K562 (cell line): Measurements from ENCODE around the gene LANCL1. TPM values are rescaled to one million over a fixed set of nuclear protein-coding genes. Genes with fewer than 3 reads are reported as not detected.

ENCODE experiments used
- ATAC-seq: fragments of 200-7000 bp; cut with Tn5 transposase; 3 replicates; pipeline ENCODE4 v1.9.1; 2020; ENCODE audit warnings: moderate library complexity
- BruUV-seq: library from RNA; stranded (reverse); fragments of 400-500 nt; replicated peaks from 2 replicates; lab custom pipeline; 2021; lab: Mats Ljungman, UMichigan
- CTCF ChIA-PET: fragments of 300-600 bp; formaldehyde crosslinking; extraction: SDS; loops from one replicate; lab custom pipeline; 2021; ENCODE audit warnings: low intra/inter-chr PET ratio; lab: Yijun Ruan, JAX
- POLR2A ChIA-PET: fragments of 300-600, 350-650 bp; sonication (Branson Sonifier 250); formaldehyde crosslinking; extraction: SDS; loops from one replicate; lab custom pipeline; 2021; ENCODE audit warnings: antibody characterized with exemption, inconsistent platforms; lab: Yijun Ruan, JAX
- DNase-seq, 4 experiments: peaks; one replicate each; pipeline versions ENCODE4 v3.0.0 to v3.0.0-alpha.2; 2011 to 2018; ENCODE audit warnings: low spot score in 3 of 4, mixed read lengths in 3 of 4; ENCODE audit errors: extremely low read depth in 1 of 4
- FAIRE-seq: peaks from 2 replicates; lab custom pipeline; 2011; peaks lifted over from hg19 to GRCh38; lab: Jason Lieb, UNC
- H2AFZ ChIP-seq: 2 replicates; pipeline ENCODE4 v1.6.0; 2011; ENCODE audit warnings: low read depth, low read length, control low read depth, inconsistent platforms
- H3K27ac ChIP-seq: fragments of 200-600 bp; 3 replicates; pipeline ENCODE4 v1.8.0; 2011; ENCODE audit warnings: low read depth, mild to moderate bottlenecking, control low read depth, inconsistent platforms, low read length, moderate library complexity, mixed read lengths; ENCODE audit errors: extremely low read depth
- H3K27me3 ChIP-seq, 2 experiments: fragments of 300-600 bp in 1 of 2; 2 replicates in 1 of 2; 3 replicates in 1 of 2; pipeline versions ENCODE4 v1.6.0 to v1.8.0; 2011; ENCODE audit warnings: inconsistent platforms in 2 of 2, low read length in 2 of 2, mild to moderate bottlenecking in 1 of 2, mixed read lengths in 1 of 2, moderate library complexity in 1 of 2; ENCODE audit not compliant: control insufficient read depth in 2 of 2, insufficient read depth in 2 of 2
- H3K36me3 ChIP-seq: fragments of 300-600 bp; 3 replicates; pipeline ENCODE4 v1.8.0; 2011; ENCODE audit warnings: mild to moderate bottlenecking, low read length, inconsistent platforms; ENCODE audit not compliant: control insufficient read depth, insufficient read depth
- H3K4me1 ChIP-seq, 2 experiments: fragments of 200-600 bp in 1 of 2; replicated peaks in 1 of 2; 2 replicates in 1 of 2; 3 replicates in 1 of 2; pipeline versions ENCODE4 v1.5.1 to v1.8.0; 2011; ENCODE audit warnings: inconsistent platforms in 2 of 2, low read length in 2 of 2, mild to moderate bottlenecking in 1 of 2, mixed read lengths in 1 of 2, moderate library complexity in 1 of 2; ENCODE audit not compliant: control insufficient read depth in 2 of 2, insufficient read depth in 2 of 2
- H3K4me2 ChIP-seq: 2 replicates; pipeline ENCODE4 v1.6.1; 2011; ENCODE audit warnings: low read length, control low read depth, inconsistent platforms, mixed read lengths; ENCODE audit not compliant: insufficient read depth
- H3K4me3 ChIP-seq: fragments of 200-600 bp; sonication (generic), shearing (Covaris generic); 2 replicates; pipeline ENCODE4 v1.5.1; 2016; ENCODE audit warnings: control low read depth, inconsistent platforms
- H3K79me2 ChIP-seq: fragments of 200-600 bp; 3 replicates; pipeline ENCODE4 v1.8.0; 2011; ENCODE audit warnings: low read length, inconsistent platforms; ENCODE audit not compliant: control insufficient read depth, insufficient read depth
- H3K9ac ChIP-seq, 2 experiments: 2 replicates each; pipeline versions ENCODE4 v1.6.0 to v1.6.1; 2011; ENCODE audit warnings: low read depth in 2 of 2, low read length in 2 of 2, control low read depth in 1 of 2, inconsistent platforms in 1 of 2, mild to moderate bottlenecking in 1 of 2, mixed read lengths in 1 of 2; ENCODE audit not compliant: insufficient read depth in 1 of 2
- H3K9me1 ChIP-seq: one replicate; pipeline ENCODE4 v1.6.0; 2011; ENCODE audit warnings: inconsistent platforms, mild to moderate bottlenecking, low read length, moderate library complexity; ENCODE audit not compliant: control insufficient read depth, insufficient read depth
- H3K9me3 ChIP-seq: replicated peaks from 2 replicates; pipeline ENCODE4 v1.5.1; 2011; ENCODE audit warnings: low read depth, low read length, inconsistent platforms; ENCODE audit not compliant: control insufficient read depth, insufficient read depth
- H4K20me1 ChIP-seq: replicated peaks from 2 replicates; pipeline ENCODE4 v1.6.1; 2011; ENCODE audit warnings: low read length, inconsistent platforms, mixed read lengths; ENCODE audit not compliant: control insufficient read depth, insufficient read depth
- DMBX1 ChIP-seq: fragments of 250-450 bp; sonication (Bioruptor Pico); IDR thresholded peaks from 2 replicates; pipeline ENCODE4 v1.8.0; 2022; ENCODE audit warnings: inconsistent platforms, mild to moderate bottlenecking, moderate library complexity, borderline replicate concordance
- GTF2E2 ChIP-seq: fragments of 200-800 bp; sonication (Bioruptor generic); IDR thresholded peaks from 2 replicates; pipeline ENCODE4 v1.6.1; 2016; ENCODE audit warnings: missing genetic modification characterization, missing compliant biosample characterization
- ILF3 ChIP-seq: fragments of 450-650 bp; IDR thresholded peaks from 2 replicates; pipeline ENCODE4 v1.6.1; 2018; ENCODE audit warnings: antibody characterized with exemption, mild to moderate bottlenecking, moderate library complexity, borderline replicate concordance
- LEF1 ChIP-seq: fragments of 450-650 bp; IDR thresholded peaks from 2 replicates; pipeline ENCODE4 v1.6.1; 2016; ENCODE audit warnings: mild to moderate bottlenecking
- MCM2 ChIP-seq: fragments of 450-650 bp; IDR thresholded peaks from 2 replicates; pipeline ENCODE4 v1.6.1; 2017; ENCODE audit warnings: low read depth, mild to moderate bottlenecking
- NFRKB ChIP-seq: fragments of 450-650 bp; IDR thresholded peaks from 2 replicates; pipeline ENCODE4 v1.6.1; 2016; ENCODE audit warnings: low read depth
- NR1H2 ChIP-seq: sonication (generic); formaldehyde crosslinking; IDR thresholded peaks from 2 replicates; pipeline ENCODE4 v1.4.0; 2020; ENCODE audit warnings: mild to moderate bottlenecking, missing genetic modification reagents
- POLR3A ChIP-seq: IDR thresholded peaks from 2 replicates; pipeline ENCODE4 v1.6.1; 2011; ENCODE audit warnings: borderline replicate concordance, mild to moderate bottlenecking, moderate library complexity; ENCODE audit not compliant: insufficient read length, insufficient read depth; ENCODE audit errors: extremely low read depth
- RBM15 ChIP-seq: fragments of 200-400 bp; formaldehyde crosslinking; IDR thresholded peaks from 2 replicates; pipeline ENCODE4 v1.6.1; 2018; ENCODE audit warnings: mild to moderate bottlenecking, low read length, moderate library complexity; ENCODE audit not compliant: insufficient read depth
- TAF9B ChIP-seq: fragments of 450-650 bp; IDR thresholded peaks from 2 replicates; pipeline ENCODE4 v1.6.1; 2018; ENCODE audit warnings: mild to moderate bottlenecking; ENCODE audit not compliant: partially characterized antibody
- YY1 ChIP-seq, 3 experiments: IDR thresholded peaks; 2 replicates each; pipeline ENCODE4 v1.6.1; 2011; ENCODE audit warnings: low read length in 2 of 3, mild to moderate bottlenecking in 2 of 3, moderate library complexity in 2 of 3, borderline replicate concordance in 1 of 3, control low read depth in 1 of 3, low read depth in 1 of 3; ENCODE audit not compliant: insufficient read depth in 3 of 3, insufficient replicate concordance in 2 of 3, control insufficient read depth in 1 of 3, insufficient read length in 1 of 3; ENCODE audit errors: extremely low read depth in 1 of 3
- ZC3H11A ChIP-seq: IDR thresholded peaks from 2 replicates; pipeline ENCODE4 v1.6.1; 2012; ENCODE audit warnings: low read depth, low read length, improper control_type of control experiment
- ZC3H4 ChIP-seq: sonication (generic); formaldehyde crosslinking; IDR thresholded peaks from 2 replicates; pipeline ENCODE4 v1.9.0; 2021; ENCODE audit warnings: missing genetic modification reagents, borderline replicate concordance
- ZNF830 ChIP-seq: fragments of 250-450 bp; sonication (Bioruptor Pico); IDR thresholded peaks from 2 replicates; pipeline ENCODE4 v1.5.0; 2021; ENCODE audit warnings: mild to moderate bottlenecking
- WGBS: fragments of 100-300 bp; shearing (Covaris generic); methylation state at CpG from one replicate; pipeline ENCODE4 v1.1.6; 2016; ENCODE audit warnings: low coverage, mixed read lengths; ENCODE audit not compliant: insufficient coverage; ENCODE audit errors: missing lambda C conversion rate; 5-methylcytosine and 5-hydroxymethylcytosine counted together
- in situ Hi-C: fragments of 300-500 bp; cut with MboI; formaldehyde crosslinking; loops from 4 replicates; pipeline ENCODE4 v1.15.0; 2018; ENCODE audit warnings: inconsistent platforms, mixed read lengths
- intact Hi-C: fragments of 100-400 bp; cut with micrococcal nuclease; formaldehyde crosslinking; loops from 2 replicates; pipeline ENCODE4 v1.14.2; 2022
- polyA plus RNA-seq, 8 experiments: library from polyadenylated mRNA; depleted of rRNA in 4 of 8; stranded (reverse) in 5 of 8; unstranded in 3 of 8; fragments of >200 nt; fragmentation: Nextera tagmentation in 2 of 8; fragmentation: Illumina TruSeq in 1 of 8; extraction: Ambion mirVana in 2 of 8; extraction: Trizol in 1 of 8; gene quantifications; 2 replicates each; pipeline versions ENCODE4 v1.2.1 to v1.2.3, GENCODE V29; 2011 to 2014; ENCODE audit warnings: inconsistent platforms in 1 of 8, missing spikeins in 1 of 8
- total RNA-seq, 7 experiments: library from RNA; depleted of rRNA in 6 of 7; stranded (reverse); fragments of >200 nt in 6 of 7; fragmentation: Illumina TruSeq in 2 of 7; extraction: Trizol in 2 of 7; gene quantifications; 2 replicates each; pipeline versions ENCODE4 v1.2.1 to v1.2.3, GENCODE V29; 2011 to 2021; ENCODE audit warnings: low replicate concordance in 1 of 7
- TF ChIP-seq, protein P1 (sequence below): sonication (generic); formaldehyde crosslinking; IDR thresholded peaks from 2 replicates; pipeline ENCODE4 v1.8.1; 2023; ENCODE audit warnings: mild to moderate bottlenecking, missing genetic modification reagents
- TF ChIP-seq, protein P2 (sequence below): sonication (generic); formaldehyde crosslinking; IDR thresholded peaks from 2 replicates; pipeline ENCODE4 v1.8.0; 2023; ENCODE audit warnings: mild to moderate bottlenecking, missing genetic modification reagents
- TF ChIP-seq, protein P3 (sequence below): fragments of 450-650 bp; IDR thresholded peaks from 2 replicates; pipeline ENCODE4 v1.6.1; 2016; ENCODE audit warnings: missing biosample characterization, missing genetic modification characterization

LANCL1 gene
- total and polyA plus RNA-seq, 9 of the 15 experiments (the other 6 are each of a cell fraction or from before 2014, with no cell fraction given) = 15.3 to 56.3 (median 30.1) TPM

DNA sequence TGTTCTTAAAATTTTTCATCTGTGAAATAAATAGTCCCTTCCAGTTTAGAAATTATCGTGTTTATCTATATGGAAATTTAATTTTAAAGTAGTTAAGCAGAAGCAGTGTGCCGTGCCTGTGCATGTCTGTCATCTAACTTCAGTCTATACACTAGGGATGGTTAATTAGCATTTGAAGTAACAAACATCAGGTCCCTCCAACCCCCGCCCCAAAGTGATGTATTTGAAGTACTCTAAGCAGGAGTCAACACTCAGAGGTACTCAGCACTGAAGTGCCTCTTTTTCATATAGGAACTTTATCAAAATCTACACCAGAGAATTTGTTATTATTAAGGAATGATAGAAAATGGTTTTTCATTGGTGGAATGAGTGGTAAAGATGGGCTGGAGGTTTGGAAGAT is 33.0 kb downstream of the LANCL1 start:
- Histone ChIP-seq H4K20me1 (no peaks in the 10 kb centered on the region), H3K27me3 (no peaks in the 10 kb centered on the region), H3K9ac (no peak overlapping the region), H3K4me2 (no peak overlapping the region), H3K36me3 (peaks cover 3% of the 10 kb centered on the region; the same call in 1 of the 3 replicates), H2AFZ (no peak overlapping the region), H3K79me2 (no peaks in the 10 kb centered on the region), H3K27ac (no peak overlapping the region), H3K9me3 (no peaks in the 10 kb centered on the region), H3K4me1 (no peaks in the 10 kb centered on the region), H3K4me3 (no peak overlapping the region), H3K9me1 (no peaks in the 10 kb centered on the region)
- TF ChIP-seq LEF1 (no peak), ZC3H11A (no peak), DMBX1 (CRISPR knock-in tag) (no peak), NFRKB (no peak), ILF3 (no peak), RBM15 (no peak), MCM2 (no peak), GTF2E2 (tag) (no peak), ZNF830 (no peak), ZC3H4 (CRISPR knock-in tag) (no peak), NR1H2 (CRISPR knock-in tag) (no peak), TAF9B (no peak), POLR3A (no peak), YY1 (IDR thresholded peaks at IDR 0.05; ENCODE audit: borderline replicate concordance in 1 of 3, control insufficient read depth in 1 of 3, extremely low read depth in 1 of 3, insufficient read depth in 3 of 3, insufficient read length in 1 of 3, insufficient replicate concordance in 2 of 3, low read depth in 1 of 3, low read length in 2 of 3) (no peak)
- TF ChIP-seq, protein P1, sequence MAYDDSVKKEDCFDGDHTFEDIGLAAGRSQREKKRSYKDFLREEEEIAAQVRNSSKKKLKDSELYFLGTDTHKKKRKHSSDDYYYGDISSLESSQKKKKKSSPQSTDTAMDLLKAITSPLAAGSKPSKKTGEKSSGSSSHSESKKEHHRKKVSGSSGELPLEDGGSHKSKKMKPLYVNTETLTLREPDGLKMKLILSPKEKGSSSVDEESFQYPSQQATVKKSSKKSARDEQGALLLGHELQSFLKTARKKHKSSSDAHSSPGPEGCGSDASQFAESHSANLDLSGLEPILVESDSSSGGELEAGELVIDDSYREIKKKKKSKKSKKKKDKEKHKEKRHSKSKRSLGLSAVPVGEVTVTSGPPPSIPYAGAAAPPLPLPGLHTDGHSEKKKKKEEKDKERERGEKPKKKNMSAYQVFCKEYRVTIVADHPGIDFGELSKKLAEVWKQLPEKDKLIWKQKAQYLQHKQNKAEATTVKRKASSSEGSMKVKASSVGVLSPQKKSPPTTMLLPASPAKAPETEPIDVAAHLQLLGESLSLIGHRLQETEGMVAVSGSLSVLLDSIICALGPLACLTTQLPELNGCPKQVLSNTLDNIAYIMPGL = no peak
- TF ChIP-seq, protein P2, sequence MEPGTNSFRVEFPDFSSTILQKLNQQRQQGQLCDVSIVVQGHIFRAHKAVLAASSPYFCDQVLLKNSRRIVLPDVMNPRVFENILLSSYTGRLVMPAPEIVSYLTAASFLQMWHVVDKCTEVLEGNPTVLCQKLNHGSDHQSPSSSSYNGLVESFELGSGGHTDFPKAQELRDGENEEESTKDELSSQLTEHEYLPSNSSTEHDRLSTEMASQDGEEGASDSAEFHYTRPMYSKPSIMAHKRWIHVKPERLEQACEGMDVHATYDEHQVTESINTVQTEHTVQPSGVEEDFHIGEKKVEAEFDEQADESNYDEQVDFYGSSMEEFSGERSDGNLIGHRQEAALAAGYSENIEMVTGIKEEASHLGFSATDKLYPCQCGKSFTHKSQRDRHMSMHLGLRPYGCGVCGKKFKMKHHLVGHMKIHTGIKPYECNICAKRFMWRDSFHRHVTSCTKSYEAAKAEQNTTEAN (CRISPR knock-in tag) = no peak
- TF ChIP-seq, protein P3, sequence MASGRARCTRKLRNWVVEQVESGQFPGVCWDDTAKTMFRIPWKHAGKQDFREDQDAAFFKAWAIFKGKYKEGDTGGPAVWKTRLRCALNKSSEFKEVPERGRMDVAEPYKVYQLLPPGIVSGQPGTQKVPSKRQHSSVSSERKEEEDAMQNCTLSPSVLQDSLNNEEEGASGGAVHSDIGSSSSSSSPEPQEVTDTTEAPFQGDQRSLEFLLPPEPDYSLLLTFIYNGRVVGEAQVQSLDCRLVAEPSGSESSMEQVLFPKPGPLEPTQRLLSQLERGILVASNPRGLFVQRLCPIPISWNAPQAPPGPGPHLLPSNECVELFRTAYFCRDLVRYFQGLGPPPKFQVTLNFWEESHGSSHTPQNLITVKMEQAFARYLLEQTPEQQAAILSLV (tag) = no peak
- no peak for FAIRE-seq
- POLR2A ChIA-PET = no interaction called here
- in situ Hi-C loops = no loop called here
- DNase-seq = no peak
- BruUV-seq = no TSS peak
- WGBS = 94% methylated on average over 2 of the region's 3 CpGs
- no peak for ATAC-seq
- intact Hi-C loops = no loop called here
- CTCF ChIA-PET = no interaction called here
